ENCODE measurements around the gene IRF2.
A peak's percentile ranks its signal among the peaks of the same experiment; 100 is the strongest.

Gene IRF2

GRCh38 chr4:184409502-184409901 is 64.8 kb downstream of the IRF2 start:
- no peak for DNase-seq (ENCODE audit: low spot score)

DNA sequence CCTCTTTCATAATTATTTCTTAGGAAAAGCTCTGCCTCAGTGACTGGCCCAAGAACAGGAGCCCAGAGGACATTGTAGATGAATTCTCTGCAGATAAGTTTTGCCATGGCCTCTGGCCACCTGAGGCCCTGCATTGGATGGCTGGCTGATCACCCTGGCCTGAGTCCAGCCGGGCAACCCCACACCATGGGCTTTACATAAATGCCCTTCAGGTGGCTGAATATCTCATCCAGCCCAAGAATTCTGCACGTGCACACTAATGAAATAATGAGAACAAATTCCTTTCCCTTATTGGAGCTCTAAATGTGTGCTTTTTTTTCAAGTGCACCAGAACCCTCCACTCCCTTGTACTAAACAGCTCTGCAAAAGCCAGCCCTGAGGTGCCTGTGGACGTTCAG is 65.7 kb downstream of the IRF2 start:
- DNase-seq (ENCODE audit: low spot score), result no peak

- DNase-seq (ENCODE audit: low spot score), result no peak
Observed at GRCh38 chr4:184408021-184408683, 66.2 kb downstream of the IRF2 start.

GRCh38 chr4:184406958-184407391 is 67.4 kb downstream of the IRF2 start:
- DNase-seq (ENCODE audit: low spot score), result no peak

DNA sequence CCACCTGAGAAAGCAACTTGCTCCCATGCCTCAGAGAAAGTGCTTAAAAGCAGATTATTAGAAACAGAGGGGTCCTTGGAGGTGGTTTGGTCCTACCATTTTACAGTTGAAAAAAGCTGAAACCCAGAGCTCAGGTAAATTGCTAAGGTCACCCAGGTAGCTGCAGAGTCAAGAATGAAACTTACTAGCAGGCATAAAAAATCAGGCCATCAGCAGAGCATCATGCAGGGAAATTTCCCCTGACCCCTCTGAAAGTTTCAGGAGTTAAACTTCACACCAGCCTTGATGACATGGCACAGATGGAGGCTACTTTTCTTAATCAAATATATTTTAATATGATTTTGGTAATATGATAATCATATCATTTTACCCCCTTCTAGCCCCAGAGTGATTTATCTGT is 70.3 kb downstream of the IRF2 start:
- no peak for DNase-seq (ENCODE audit: low spot score)

- no peak for DNase-seq (ENCODE audit: low spot score)
Observed at GRCh38 chr4:184403384-184403781, 71.0 kb downstream of the IRF2 start.

DNA sequence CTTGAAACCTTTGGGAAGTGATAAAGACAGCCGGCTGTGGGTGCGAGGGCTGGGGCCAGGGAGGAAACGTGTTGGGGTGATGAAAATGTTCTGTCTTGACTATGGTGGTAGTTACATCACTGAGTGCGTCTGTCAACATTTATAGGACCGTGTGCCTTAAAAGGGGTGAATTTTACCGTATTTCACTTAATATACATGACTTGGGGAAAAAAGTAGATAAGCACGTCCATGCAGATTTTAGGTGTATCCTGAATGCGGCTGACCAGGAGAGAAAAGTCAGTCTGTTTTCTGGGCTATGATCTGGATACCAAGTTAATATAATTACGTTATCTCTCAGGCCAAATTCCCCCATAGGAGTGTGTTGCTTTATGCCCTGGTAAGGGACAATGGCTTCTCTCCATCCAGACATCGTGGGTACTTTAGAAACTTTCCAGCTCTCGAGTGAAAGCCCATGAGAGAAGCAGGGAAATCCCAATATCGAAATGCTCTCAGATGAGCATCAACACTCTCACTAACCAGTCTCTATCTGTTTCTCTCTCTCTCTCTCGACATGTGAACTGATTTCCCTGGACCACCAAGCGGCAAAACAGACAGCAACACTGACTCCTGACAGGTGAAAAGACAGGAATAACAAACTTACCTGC is 71.5 kb downstream of the IRF2 start:
- no peak for DNase-seq (ENCODE audit: low spot score)

DNA sequence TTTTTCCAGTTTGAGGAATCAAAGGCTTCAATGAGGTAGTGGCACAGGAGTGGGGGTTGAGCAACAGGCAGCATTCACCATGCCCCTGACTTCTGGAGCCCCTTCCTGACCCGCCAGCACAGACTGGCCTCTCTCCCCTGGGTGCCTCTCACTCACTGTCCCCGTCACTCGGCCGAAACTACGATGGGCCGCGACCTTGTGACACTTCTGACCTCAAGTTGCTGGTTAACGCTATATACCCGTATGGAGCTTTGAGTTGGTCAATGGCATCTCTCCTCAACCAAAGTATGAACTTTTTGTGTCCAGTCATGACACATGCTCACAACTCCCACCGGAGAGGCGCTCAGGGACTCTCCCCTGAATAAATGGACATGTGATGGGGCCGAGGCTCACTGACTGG is 72.1 kb downstream of the IRF2 start:
- DNase-seq (ENCODE audit: low spot score), result no peak

DNA sequence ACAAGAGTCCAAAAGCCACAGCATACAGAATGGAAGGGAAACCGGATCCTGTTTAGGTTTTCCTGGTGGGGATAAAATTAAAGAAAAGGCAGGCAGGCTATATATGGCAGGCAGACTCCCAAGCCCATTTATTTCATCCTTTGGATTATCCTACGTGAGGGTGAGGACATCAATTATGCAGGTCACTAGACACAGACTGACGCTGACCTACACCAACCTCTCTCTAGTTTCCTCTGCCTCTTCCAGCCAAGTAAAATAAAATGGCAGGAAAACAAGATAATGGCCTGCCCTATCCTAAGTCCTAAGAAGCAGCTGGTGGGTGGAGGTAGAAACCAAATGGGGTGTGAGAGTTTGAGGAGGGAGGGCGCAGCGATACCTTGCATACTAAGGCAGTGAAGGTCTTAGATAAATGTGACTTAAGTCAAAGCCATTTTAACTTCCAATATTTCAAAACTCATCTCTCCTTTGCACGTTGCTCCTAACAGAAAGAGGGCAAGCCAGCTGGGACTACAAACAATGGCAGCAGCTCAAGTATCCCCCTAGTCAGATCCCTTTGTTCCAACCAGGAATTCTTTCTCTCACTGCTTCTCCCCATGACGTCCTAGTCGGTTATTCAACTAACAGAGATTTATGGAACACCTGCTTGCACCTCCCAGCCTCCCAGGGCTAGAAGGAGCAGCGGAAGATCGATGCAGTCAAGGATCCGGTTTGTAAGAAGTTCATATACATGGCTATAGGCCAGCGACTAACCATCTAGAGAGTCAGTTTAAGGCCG is 72.8 kb downstream of the IRF2 start:
- DNase-seq (ENCODE audit: low spot score), result no peak

DNA sequence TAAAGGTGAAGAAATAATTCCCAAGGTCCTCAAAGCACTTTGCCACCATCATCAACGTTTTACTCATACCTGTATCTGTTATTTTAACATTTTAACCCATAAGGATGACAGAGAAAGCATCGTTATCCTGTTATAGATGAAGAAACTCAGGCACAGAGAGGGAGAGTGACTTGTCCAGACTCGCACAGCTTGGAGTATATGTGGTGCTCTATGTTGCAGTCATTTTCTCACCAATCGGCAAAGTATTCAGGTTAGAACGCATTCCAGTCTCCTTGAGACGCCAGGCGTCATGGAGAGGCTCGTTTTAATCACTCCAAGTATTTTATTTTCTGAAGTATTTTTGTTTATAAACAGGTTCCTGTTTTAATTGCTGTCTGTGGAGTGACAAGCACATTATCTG is 73.5 kb downstream of the IRF2 start:
- DNase-seq (ENCODE audit: low spot score), result no peak

DNA sequence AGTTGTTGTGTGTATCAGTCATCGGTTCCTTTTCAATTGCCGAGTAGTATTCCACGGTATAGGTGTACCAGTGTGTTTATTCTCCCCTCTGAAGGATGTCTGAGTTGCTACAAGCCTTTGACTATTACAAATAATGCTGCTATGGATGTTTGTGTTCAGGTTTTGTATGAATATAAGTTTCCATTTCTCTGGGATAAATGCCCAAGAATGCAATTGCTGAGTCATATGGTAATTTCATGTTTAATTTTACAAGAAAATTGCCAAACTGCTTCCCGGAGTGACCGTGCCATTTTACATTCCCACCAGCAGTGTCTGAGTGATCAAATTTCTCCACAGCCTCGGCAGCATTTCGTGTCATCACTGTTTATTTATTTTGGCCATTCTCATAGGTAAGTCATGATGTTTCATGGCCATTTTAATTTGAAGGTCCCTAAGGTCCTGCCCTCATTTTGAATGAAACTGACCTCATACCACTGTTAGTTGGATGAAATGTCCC is 73.9 kb downstream of the IRF2 start:
- DNase-seq (ENCODE audit: low spot score), result no peak

DNA sequence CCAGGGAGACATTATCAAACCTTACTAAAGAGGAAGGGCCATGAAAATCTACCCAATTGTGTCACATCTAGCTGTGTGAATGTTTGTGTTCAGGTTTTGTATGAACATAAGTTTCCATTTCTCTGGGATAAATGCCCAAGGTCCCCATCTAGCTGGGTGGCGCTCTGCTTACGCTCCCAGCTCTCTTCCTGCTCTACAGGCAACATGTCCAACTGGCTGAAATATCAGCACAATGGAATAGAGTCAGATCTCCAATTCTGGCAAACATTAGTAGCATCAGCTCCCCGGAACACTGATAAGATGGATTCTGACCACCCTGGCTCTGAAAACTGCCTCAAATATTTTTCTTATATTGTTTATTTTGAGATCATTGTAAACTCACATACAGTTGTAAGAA is 74.8 kb downstream of the IRF2 start:
- DNase-seq (ENCODE audit: low spot score), result no peak

GRCh38 chr4:184398741-184399511 is 75.4 kb downstream of the IRF2 start:
- DNase-seq (ENCODE audit: low spot score), result no peak

DNA sequence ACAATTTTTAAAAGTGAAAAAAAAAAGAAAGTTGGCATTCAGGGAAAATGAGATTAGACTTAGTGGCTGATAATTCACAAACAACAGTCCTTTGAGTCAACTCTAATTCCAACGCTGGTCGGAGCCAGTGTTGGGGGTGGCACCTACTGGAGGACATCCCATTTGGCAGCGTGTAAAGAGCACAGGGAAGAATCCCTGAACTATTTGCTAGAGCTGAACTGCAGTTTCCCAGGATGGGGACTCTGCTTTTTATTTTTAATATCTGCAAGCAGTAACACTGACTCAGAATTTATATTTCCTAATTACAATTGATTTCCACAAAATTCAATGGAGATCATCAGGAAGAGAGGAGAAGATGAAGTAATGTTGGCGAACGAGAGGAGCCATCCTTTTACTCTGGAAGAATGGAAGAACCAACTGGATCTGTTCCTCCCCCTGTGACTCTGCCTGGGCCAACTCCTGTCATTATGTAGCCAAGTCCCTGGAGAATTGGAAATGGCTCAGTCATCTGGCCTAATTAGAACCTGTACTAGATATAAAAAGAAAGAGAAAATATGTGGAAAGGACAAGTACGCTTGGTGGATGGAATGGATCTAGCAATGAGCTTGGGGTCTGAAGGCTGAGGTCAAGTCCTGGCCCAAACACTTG is 76.7 kb downstream of the IRF2 start:
- no peak for DNase-seq (ENCODE audit: low spot score)

GRCh38 chr4:184396570-184397515 is 77.5 kb downstream of the IRF2 start:
- peak; percentile 5 for DNase-seq (ENCODE audit: low spot score)

DNA sequence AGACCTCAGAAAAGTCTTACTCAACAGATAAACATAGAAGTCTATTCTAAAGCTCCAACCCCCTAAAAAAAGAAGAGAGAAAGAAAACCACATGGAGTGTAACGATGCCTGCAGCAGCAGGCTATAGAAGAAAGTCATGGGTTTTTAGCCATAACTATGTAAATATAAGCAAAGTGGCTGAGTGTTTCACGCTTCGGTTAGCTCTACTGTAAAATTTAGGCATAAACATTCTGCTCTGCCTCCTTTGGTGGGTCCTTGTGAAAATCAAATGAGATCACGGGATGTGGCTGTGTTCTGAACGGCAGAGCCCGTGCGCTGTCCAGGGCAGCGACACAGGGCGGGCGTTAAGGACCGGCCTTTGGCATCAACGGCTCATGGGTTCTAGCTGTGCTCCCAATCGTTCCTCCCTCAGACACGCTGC is 78.4 kb downstream of the IRF2 start:
- DNase-seq (ENCODE audit: low spot score), result peak; percentile 14

- no peak for DNase-seq (ENCODE audit: low spot score)
Observed at GRCh38 chr4:184395451-184395917, 78.9 kb downstream of the IRF2 start.

- DNase-seq (ENCODE audit: low spot score), result no peak
Observed at GRCh38 chr4:184392748-184393559, 81.4 kb downstream of the IRF2 start.

DNA sequence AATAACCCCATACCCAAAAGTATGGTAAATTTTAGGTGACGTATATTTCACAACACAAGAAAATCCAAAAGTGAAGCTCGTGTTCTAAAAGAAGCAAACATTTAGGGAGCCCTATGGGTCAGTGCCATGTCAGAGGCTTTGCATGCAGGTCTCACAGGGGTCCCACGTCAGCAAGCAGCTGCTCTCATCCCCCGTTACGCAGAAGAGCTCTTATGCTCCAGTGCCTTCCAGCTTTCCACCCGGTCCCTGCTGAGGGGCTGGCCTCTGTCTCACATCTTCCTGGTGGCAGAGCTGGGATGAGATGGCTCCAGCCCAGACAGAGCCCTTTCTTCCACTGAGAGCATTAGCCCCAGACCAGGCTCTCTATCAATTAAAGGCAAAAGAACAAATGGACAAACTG is 82.0 kb downstream of the IRF2 start:
- no peak for DNase-seq (ENCODE audit: low spot score)

Measured in ecto neural progenitor cell (in vitro differentiated cells).